Thymus (tissue), 11 donors: Measurements from ENCODE around the gene TAS2R1. TPM values are rescaled to one million over a fixed set of nuclear protein-coding genes. Genes with fewer than 3 reads are reported as not detected.

ENCODE experiments used
- DNase-seq, 9 donors: peaks; one replicate each; pipeline ENCODE4 v3.0.0-alpha.2; 2013; ENCODE audit warnings: low spot score in 9 of 9, low read depth in 6 of 9, missing footprints in 1 of 9
- H3K27ac ChIP-seq, 2 donors: one replicate each; pipeline ENCODE4 v1.5.1; 2013; ENCODE audit warnings: control low read depth in 1 of 2, low read depth in 1 of 2, low read length in 1 of 2, mild to moderate bottlenecking in 1 of 2, moderate library complexity in 1 of 2
- H3K27me3 ChIP-seq, 2 donors: one replicate each; pipeline ENCODE4 v1.5.1; 2013; ENCODE audit warnings: low read length in 1 of 2; ENCODE audit not compliant: control insufficient read depth in 2 of 2, insufficient read depth in 1 of 2
- H3K36me3 ChIP-seq, 2 donors: one replicate each; pipeline ENCODE4 v1.5.1; 2013; ENCODE audit warnings: low read length in 1 of 2, mild to moderate bottlenecking in 1 of 2, moderate library complexity in 1 of 2; ENCODE audit not compliant: control insufficient read depth in 2 of 2, insufficient read depth in 2 of 2
- H3K4me1 ChIP-seq, 2 donors: one replicate each; pipeline ENCODE4 v1.5.1; 2013; ENCODE audit warnings: low read length in 2 of 2; ENCODE audit not compliant: control insufficient read depth in 2 of 2, insufficient read depth in 2 of 2
- H3K4me3 ChIP-seq, 2 donors: one replicate each; pipeline ENCODE4 v1.5.1; 2013; ENCODE audit warnings: low read length in 2 of 2, control low read depth in 1 of 2, mild to moderate bottlenecking in 1 of 2
- H3K9me3 ChIP-seq, 2 donors: one replicate each; pipeline ENCODE4 v1.5.1; 2013; ENCODE audit warnings: low read length in 1 of 2, mild to moderate bottlenecking in 1 of 2; ENCODE audit not compliant: control insufficient read depth in 2 of 2, insufficient read depth in 1 of 2
- WGBS: extraction: QIAGEN DNeasy Blood & Tissue Kit; methylation state at CpG from one replicate; pipeline ENCODE4 v1.1.7; 2013; 5-methylcytosine and 5-hydroxymethylcytosine counted together
- polyA plus RNA-seq: library from polyadenylated mRNA; stranded (reverse); fragments of 200-250 nt; gene quantifications from one replicate; pipeline ENCODE4 v1.2.3, GENCODE V29; 2013
- total RNA-seq: library from RNA; stranded (reverse); fragments of 120-200 nt; gene quantifications from one replicate; pipeline ENCODE4 v1.2.4, GENCODE V29; 2013
- donor health status: healthy.

The TAS2R1 gene
- total and polyA plus RNA-seq, 2 donors, result 0.05 TPM; not detected in 1

- Histone ChIP-seq H3K4me1 (no peaks in the 10 kb centered on the region), H3K27me3 (no peaks in the 10 kb centered on the region), H3K9me3 (no peaks in the 10 kb centered on the region), H3K36me3 (no peaks in the 10 kb centered on the region), H3K4me3 (no peak overlapping the region), H3K27ac (no peak overlapping the region)
- WGBS, result 85% methylated on average over 2 of the region's 2 CpGs
- DNase-seq, result peak in 3 of 9 donors; percentile 1 to 4 (median 4)
Observed at GRCh38 chr5:9653811-9654210, 23.7 kb upstream of the TAS2R1 start.

DNA sequence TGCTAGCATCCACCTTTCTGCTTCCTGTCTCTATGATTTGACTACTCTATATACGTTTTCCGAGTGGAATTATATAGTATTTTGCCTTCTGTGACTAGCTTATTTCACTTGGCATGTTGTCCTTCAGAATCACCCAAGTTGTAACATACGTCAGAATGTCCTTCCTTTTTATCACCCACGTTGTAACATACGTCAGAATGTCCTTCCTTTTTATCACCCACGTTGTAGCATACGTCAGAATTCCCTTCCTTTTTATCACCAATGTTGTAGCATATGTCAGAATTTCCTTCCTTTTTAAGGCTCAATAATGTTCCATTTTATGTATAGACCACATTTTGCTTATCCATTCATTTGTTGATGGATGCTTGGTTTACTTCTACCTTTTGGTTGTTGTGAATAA, 22.9 kb upstream of the TAS2R1 start:
- no peak for DNase-seq
- 57% methylated on average over 7 of the region's 7 CpGs for WGBS

GRCh38 chr5:9652295-9652694, 22.1 kb upstream of the TAS2R1 start:
- Histone ChIP-seq H3K27ac (no peak overlapping the region), H3K4me1 (no peaks in the 10 kb centered on the region), H3K4me3 (no peak overlapping the region), H3K9me3 (no peaks in the 10 kb centered on the region), H3K27me3 (no peaks in the 10 kb centered on the region), H3K36me3 (no peaks in the 10 kb centered on the region)
- WGBS, result 67% methylated on average over 3 of the region's 3 CpGs
- DNase-seq, result no peak

More for the DNA sequence above, 22.9 kb upstream of the TAS2R1 start:
- H3K4me1 ChIP-seq, result no peaks in the 10 kb centered on the region
- H3K27me3 ChIP-seq, result no peaks in the 10 kb centered on the region
- H3K4me3 ChIP-seq, result no peak overlapping the region
- H3K27ac ChIP-seq, result no peak overlapping the region
- H3K9me3 ChIP-seq, result no peaks in the 10 kb centered on the region
- no peaks in the 10 kb centered on the region for H3K36me3 ChIP-seq

- H3K4me1 ChIP-seq, result no peaks in the 10 kb centered on the region
- no peak for DNase-seq
- no peak overlapping the region for H3K27ac ChIP-seq
- no peaks in the 10 kb centered on the region for H3K27me3 ChIP-seq
- no peaks in the 10 kb centered on the region for H3K9me3 ChIP-seq
- 64% methylated on average over 2 of the region's 2 CpGs for WGBS
- no peaks in the 10 kb centered on the region for H3K36me3 ChIP-seq
- no peak overlapping the region for H3K4me3 ChIP-seq
Observed at GRCh38 chr5:9646843-9647242, 16.7 kb upstream of the TAS2R1 start.

DNA sequence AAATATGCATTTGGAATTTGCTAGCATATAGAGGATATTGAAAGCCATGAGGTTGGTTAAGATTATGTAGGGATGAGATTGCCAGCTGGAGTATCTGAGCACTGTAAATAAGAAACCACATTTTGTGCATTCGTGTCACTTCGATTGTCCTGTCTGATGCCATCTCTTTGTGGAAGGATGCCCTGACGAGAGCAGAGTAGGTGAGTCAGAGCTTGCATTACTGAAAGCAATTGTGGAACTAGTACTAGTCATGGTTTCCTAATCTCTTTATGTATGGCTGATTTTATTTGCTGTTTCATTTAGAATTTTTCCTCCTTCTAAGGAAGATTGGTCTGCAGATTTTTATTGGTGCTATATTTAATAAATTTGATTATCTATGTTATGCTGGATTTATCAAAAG, 14.5 kb upstream of the TAS2R1 start:
- Histone ChIP-seq H3K27ac (no peak overlapping the region), H3K36me3 (no peaks in the 10 kb centered on the region), H3K4me1 (no peaks in the 10 kb centered on the region), H3K27me3 (no peaks in the 10 kb centered on the region), H3K9me3 (no peaks in the 10 kb centered on the region), H3K4me3 (no peak overlapping the region)
- 95% methylated on average over 3 of the region's 3 CpGs for WGBS
- DNase-seq, result no peak

DNA sequence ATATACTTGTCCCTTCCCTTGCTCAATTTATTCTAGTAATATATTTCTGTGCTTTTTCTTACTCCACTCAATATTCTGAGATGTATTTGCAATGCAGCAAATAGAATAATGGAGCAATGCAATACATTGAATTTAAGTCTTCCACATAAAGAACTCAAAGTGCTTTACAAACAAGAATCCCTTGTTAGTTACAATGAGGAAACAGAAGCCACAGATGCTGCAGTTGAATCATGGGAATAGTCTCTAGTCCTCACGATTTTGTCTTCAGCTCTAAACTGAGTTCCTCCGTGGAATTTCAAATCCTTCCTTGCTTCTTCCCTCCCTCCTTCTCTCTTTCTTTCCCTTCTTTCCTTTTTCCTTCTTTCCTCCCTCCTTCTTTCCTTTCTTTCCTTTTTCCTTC, 12.5 kb upstream of the TAS2R1 start:
- 67% methylated on average over 2 of the region's 2 CpGs for WGBS
- DNase-seq, result no peak
- Histone ChIP-seq H3K4me3 (no peak overlapping the region), H3K27me3 (no peaks in the 10 kb centered on the region), H3K9me3 (peaks cover 0 to 9% of the 10 kb centered on the region in 2 donors), H3K4me1 (no peaks in the 10 kb centered on the region), H3K36me3 (no peaks in the 10 kb centered on the region), H3K27ac (no peak overlapping the region)

- no peak overlapping the region for H3K27ac ChIP-seq
- peaks cover 0 to 9% of the 10 kb centered on the region in 2 donors for H3K9me3 ChIP-seq
- no peak for DNase-seq
- no peaks in the 10 kb centered on the region for H3K4me1 ChIP-seq
- no peak overlapping the region for H3K4me3 ChIP-seq
- WGBS, result 91% methylated on average over 7 of the region's 7 CpGs
- no peaks in the 10 kb centered on the region for H3K36me3 ChIP-seq
- no peaks in the 10 kb centered on the region for H3K27me3 ChIP-seq
Observed at GRCh38 chr5:9641806-9642355, 11.7 kb upstream of the TAS2R1 start.

DNA sequence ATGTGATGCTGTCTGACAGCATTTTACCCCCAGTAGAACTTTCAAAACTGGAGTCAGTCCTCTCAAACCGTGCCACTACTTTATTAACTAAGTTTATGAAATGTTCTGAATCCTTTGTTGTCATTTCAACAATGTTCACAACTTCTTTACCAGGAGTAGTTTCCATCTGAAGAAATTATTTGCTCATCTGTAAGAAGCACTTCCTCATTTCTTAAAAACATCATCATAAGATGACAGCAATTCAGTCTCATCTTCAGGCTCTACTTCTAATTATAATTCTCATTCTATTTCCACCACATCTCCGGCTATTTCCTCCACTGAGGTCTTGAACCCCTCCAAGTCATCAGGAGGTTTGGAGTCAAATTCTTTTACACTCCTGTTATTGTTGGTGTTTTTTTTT, 2.3 kb upstream of the TAS2R1 start:
- Histone ChIP-seq H3K4me1 (no peaks in the 10 kb centered on the region), H3K36me3 (no peaks in the 10 kb centered on the region), H3K9me3 (no peaks in the 10 kb centered on the region), H3K4me3 (no peak overlapping the region), H3K27ac (no peak overlapping the region), H3K27me3 (no peaks in the 10 kb centered on the region)
- DNase-seq, result no peak
- 75% methylated on average over 2 of the region's 2 CpGs for WGBS

GRCh38 chr5:9627541-9627940, 2.6 kb downstream of the TAS2R1 start:
- no peaks in the 10 kb centered on the region for H3K4me1 ChIP-seq
- DNase-seq, result no peak
- H3K27me3 ChIP-seq, result no peaks in the 10 kb centered on the region
- H3K4me3 ChIP-seq, result no peak overlapping the region
- no peaks in the 10 kb centered on the region for H3K36me3 ChIP-seq
- 45% methylated on average over 5 of the region's 5 CpGs for WGBS
- H3K27ac ChIP-seq, result no peak overlapping the region
- H3K9me3 ChIP-seq, result no peaks in the 10 kb centered on the region

GRCh38 chr5:9626955-9627354, 3.2 kb downstream of the TAS2R1 start:
- Histone ChIP-seq H3K27me3 (no peaks in the 10 kb centered on the region), H3K4me1 (no peaks in the 10 kb centered on the region), H3K27ac (no peak overlapping the region), H3K36me3 (no peaks in the 10 kb centered on the region), H3K4me3 (no peak overlapping the region), H3K9me3 (no peaks in the 10 kb centered on the region)
- DNase-seq, result no peak
- WGBS, result 77% methylated on average over 6 of the region's 6 CpGs
